Diencephalon (tissue), 1 donor: ENCODE results near the gene KLK8. TPM values are rescaled to one million over a fixed set of nuclear protein-coding genes. Genes with fewer than 3 reads are reported as not detected.

Source experiments
- total RNA-seq: library from RNA; depleted of rRNA; stranded (reverse); fragments of >200 nt; gene quantifications from one replicate; pipeline ENCODE4 v1.2.3, GENCODE V29; 2014

Gene KLK8, protein sequence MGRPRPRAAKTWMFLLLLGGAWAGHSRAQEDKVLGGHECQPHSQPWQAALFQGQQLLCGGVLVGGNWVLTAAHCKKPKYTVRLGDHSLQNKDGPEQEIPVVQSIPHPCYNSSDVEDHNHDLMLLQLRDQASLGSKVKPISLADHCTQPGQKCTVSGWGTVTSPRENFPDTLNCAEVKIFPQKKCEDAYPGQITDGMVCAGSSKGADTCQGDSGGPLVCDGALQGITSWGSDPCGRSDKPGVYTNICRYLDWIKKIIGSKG
- total RNA-seq, result not detected

DNA sequence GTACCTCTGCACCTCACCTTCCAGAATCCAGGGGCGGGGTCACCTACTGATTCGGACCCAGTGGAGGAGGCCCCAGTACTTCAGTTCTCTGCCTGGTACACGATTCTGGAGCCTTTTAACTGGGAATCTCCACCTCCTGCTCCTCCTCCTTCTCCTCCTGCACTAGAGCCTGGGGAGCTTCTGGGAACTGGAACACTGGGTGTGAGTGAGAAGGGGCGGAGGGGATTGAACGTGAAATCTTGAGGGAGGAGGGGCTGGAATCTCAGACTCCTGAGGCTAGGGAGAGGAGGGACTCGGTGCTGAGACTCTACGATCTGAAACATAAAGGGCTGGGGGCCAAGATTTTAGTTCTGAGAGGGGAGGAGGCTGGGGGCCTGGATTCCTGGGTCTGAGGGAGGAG is at the start of gene KLK8:
Gene KLK8 (minus strand): TSS at position 90 of the 400 bp plus-strand sequence. CDS start 437 bp downstream, outside the sequence.

DNA sequence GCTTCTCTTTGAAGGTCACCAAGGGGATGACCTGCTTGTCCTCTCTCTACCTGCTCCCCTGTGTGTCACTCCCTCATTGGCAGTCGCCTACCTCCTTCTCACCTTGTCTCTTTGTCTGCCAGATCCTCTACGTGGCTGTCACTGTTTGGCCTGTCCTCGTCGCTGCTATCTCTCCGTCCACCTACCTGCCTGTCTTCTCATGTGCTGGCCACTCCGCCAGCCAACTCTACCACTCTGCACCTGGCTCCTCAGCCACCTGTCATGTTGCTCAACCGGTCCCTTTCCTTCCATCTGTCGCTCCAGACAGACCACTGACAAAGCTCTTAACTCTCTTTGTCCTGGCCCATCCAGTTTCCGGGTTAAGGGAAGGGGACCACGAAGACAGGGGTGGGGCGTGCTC is 33.3 kb upstream of the KLK8 start, which contains the start of gene KLK12:
Gene KLK12 (minus strand): TSS at position 299 of the 400 bp plus-strand sequence. CDS start 381 bp downstream, outside the sequence.

DNA sequence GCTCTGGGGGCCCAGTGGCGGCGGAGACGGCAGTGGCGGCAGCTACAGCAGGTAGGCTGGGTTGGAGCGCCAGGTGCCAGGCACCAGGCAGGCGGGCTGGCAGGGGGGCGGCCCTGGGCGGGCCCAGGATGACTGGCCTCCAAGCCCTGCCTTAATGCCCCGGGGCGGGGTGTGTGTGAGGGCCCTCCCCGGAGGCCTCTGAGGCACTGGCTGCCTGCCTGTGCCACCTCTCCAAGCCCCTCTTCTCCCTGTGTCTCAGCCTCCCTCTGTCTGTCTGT is 25.1 kb upstream of the KLK8 start, which contains the start of gene KLK11:
Gene KLK11 (minus strand): TSS at position 63 of the 278 bp plus-strand sequence. CDS start 985 bp downstream, outside the sequence.

DNA sequence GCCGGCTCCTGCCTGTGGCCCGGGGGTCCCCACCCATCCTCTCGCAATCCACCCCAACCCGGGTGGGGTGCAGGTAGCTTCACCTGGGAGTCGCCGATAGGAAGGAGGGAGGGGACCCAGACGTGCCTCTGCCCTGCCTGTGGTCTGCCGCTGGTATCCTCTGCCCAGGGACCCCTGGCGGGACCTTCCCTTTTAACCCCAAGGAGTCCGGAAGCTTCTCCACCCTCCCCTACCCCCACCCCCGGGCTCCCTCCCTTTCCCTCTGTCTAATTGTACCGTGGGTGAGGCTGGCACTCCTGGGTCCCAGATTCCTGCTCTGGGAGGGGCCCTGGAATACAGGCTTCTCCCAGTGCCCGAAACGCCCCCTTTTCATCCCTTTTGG is 18.1 kb upstream of the KLK8 start, which contains the start of gene KLK10:
Gene KLK10 (minus strand): TSS at position 166 of the 382 bp plus-strand sequence. CDS start 579 bp downstream, outside the sequence.

DNA sequence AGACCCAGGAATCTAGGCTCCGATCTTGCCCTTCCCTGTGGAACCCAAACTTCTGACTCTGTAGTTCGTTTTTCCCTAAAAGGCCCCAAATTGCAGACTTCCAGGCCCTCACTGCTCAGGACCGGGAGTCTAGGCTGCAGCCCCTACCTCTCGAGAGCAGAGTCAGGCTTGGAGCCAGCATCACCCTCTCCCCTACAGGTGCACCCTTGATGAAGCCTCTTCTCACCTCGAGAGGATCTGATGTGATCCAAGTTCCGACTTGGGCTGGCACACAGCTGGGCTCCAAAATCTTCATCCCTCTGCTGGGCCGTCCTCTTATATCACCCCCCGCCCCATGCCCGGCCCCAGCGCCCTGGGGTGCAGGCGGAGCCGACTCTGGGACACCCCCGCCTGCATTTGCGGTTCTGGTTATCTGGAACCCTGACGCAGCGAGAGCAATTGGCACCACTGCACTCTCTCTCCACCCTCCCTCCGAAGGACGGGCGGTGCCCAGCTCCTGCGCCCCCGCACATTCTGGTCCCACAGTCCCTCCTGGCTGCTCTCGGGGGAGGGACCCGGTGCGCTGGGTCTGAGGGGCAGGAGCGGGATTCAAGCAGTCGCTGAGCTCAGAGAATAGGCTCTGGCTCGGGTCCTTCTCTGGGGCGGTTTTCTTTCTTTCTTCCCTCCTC is 17.6 kb downstream of the KLK8 start, which contains the start of gene KLK7:
Gene KLK7 (minus strand): TSS at position 293 of the 668 bp plus-strand sequence. CDS start 1,518 bp downstream, outside the sequence.

DNA sequence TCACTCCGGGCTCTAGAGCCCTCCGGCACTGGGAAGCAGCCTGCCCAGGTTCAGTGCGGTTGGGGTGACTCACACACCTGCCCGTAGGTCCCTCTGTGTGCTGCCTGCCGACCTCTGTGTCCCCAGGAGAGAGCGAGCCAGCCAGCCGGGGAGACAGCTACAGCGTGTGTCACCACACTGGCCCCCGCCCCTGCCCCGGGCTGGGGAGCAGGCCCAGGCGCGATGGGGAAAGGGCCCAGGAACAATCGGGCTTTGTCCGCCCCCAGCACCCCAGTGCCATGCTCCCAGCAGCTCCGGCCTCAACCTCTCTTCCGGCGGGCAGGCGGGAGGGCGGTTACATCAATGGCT is 32.0 kb downstream of the KLK8 start, which contains the start of gene KLK6:
Gene KLK6 (minus strand): TSS at position 179 of the 348 bp plus-strand sequence. CDS start 1,487 bp downstream, outside the sequence.

DNA sequence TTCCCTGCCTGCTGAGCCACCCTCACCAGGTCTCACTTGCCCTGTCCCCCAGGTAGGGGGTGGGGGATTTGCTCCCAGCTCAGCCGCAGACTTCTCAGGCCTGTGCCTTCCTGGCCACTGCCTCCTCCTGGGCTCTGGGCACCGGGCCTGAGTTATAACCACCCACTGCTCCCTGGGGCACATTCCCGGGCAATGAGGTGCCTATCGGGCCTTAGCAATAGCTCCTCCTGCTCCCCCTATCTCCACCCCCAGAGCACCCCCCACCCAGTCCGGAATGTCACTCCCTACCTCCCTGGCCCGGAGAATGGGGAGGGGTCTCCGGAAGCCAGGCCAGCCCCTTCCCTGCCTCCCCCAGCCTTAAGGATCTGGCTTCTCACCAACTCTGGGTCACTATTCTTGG is 48.5 kb downstream of the KLK8 start, which contains the start of gene KLK5:
Gene KLK5 (minus strand): TSS at position 129 of the 400 bp plus-strand sequence. CDS start 381 bp downstream, outside the sequence.

Other genes with a start within 250 kb of the KLK8 start
- not detected for gene GPR32, start 231.1 kb downstream of the KLK8 start, total RNA-seq
- gene ACP4, start 211.2 kb downstream of the KLK8 start, total RNA-seq, result not detected
- gene KLK1, start 177.8 kb downstream of the KLK8 start, total RNA-seq, result not detected
- gene KLK15, start 168.0 kb downstream of the KLK8 start, total RNA-seq, result not detected
- gene KLK3, start 146.7 kb downstream of the KLK8 start, total RNA-seq, result not detected
- gene KLK2, start 128.2 kb downstream of the KLK8 start, total RNA-seq, result not detected
- gene KLK4, start 90.2 kb downstream of the KLK8 start, total RNA-seq, result not detected
- gene KLK5, start 48.6 kb downstream of the KLK8 start, total RNA-seq, result 0.69 TPM
- not detected for gene KLK6, start 32.0 kb downstream of the KLK8 start, total RNA-seq
- not detected for gene KLK7, start 17.7 kb downstream of the KLK8 start, total RNA-seq
- gene KLK10, start 18.1 kb upstream of the KLK8 start, total RNA-seq, result 3.2 TPM
- not detected for gene KLK11, start 25.0 kb upstream of the KLK8 start, total RNA-seq
- not detected for gene KLK12, start 33.4 kb upstream of the KLK8 start, total RNA-seq
- 0.23 TPM for gene KLK13, start 63.5 kb upstream of the KLK8 start, total RNA-seq
- not detected for gene KLK14, start 81.3 kb upstream of the KLK8 start, total RNA-seq
- 3.9 TPM for gene CTU1, start 106.8 kb upstream of the KLK8 start, total RNA-seq
- 0.69 TPM for gene SIGLEC9, start 123.3 kb upstream of the KLK8 start, total RNA-seq
- gene SIGLEC7, start 140.7 kb upstream of the KLK8 start, total RNA-seq, result 0.46 TPM
- gene CD33, start 223.5 kb upstream of the KLK8 start, total RNA-seq, result 0.23 TPM
- gene SIGLECL1, start 249.5 kb upstream of the KLK8 start, total RNA-seq, result not detected